ENCODE data around the gene HSFX1. TPM values are rescaled to one million over a fixed set of nuclear protein-coding genes. Genes with fewer than 3 reads are reported as not detected.

Gene HSFX1
- total RNA-seq, 1 donor from 2014 or later = 1.0 TPM

DNA sequence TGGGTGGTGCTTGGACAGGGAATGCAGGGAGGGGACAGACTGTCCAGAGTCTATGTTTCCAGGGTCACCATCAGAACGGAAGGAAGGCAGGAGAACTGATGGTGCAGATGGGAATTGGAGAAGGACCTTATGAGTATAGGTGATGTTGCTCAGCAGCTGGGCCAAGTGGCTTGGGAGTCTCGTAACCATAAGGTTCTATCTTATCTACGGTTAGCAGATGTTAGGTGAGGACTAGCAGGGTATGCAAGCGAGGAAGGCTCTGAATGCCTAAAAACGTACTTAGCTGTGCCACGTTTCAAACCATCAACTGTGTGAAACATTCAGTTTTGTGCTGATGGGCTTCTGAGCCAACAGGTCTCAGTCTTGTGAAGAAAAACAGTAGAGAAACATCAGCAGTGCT is 30.2 kb downstream of the HSFX1 start:
- intact Hi-C loops (cut with micrococcal nuclease) = no loop called here

DNA sequence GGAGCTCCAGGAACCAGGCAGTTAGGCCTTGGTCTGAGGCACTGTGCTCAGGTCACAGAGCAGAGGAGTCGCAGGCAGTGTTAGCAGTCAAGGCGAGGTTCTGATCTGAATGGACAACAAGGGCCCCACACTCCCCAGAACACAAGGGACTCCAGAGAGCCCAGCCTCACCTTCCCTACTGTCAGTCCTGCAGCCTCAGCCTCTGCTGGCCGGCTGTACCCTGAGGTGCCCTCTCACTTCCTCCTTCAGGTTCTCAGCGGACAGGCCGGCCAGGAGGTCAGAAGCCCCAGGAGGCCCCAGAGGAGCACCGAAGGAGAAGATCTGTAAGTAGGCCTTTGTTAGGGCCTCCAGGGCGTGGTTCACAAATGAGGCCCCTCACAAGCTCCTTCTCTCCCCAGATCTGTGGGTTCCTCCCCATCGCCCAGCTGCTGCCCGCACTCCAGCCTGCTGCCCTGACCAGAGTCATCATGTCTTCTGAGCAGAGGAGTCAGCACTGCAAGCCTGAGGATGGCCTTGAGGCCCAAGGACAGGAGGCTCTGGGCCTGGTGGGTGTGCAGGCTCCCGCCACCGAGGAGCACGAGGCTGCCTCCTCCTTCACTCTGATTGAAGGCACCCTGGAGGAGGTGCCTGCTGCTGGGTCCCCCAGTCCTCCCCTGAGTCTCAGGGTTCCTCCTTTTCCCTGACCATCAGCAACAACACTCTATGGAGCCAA is 34.0 kb downstream of the HSFX1 start:
- intact Hi-C loops (cut with micrococcal nuclease) = no loop called here

GRCh38 chrX:149818652-149819051 is 44.8 kb downstream of the HSFX1 start:
- intact Hi-C loops (cut with micrococcal nuclease) = no loop called here

- intact Hi-C loops (cut with micrococcal nuclease) = no loop called here
These were observed 45.5 kb downstream of the HSFX1 start for GRCh38 chrX:149819371-149819770.

DNA sequence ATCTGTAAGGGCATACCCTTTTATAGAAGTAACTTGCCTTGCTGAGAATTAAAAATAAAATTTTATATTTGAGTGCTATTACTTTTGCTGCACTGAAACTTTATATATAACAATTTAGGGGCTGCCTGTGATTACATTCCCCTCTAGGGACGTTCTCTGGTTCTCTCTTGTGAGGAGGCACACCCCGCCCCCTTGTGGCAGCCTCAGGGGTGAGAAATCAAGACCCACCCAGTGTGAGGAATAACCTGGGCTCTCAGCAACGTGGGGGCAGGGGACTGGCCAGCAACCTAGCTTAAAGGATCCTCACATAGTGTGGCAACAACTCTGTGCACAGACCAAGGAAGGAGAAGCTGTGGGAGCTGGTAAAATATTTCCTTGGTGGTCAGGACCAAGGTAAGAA is 51.6 kb downstream of the HSFX1 start:
- intact Hi-C loops (cut with micrococcal nuclease) = loop anchor here (1.0 to 2.0 kb wide), 2 partner anchors 195 to 313 kb away; partner anchors contain the start of gene TMEM185A

Other genes with a start within 250 kb of the HSFX1 start
- 43.2 and 44.6 TPM in 2 replicates for gene EOLA1, start 233.1 kb upstream of the HSFX1 start, total RNA-seq
- not detected in 2 replicates for gene HSFX3, start 224.1 kb upstream of the HSFX1 start, total RNA-seq
- gene MAGEA9B, start 186.6 kb upstream of the HSFX1 start, total RNA-seq = not detected in 2 replicates
- gene HSFX2, start 178.8 kb upstream of the HSFX1 start, total RNA-seq = 0.59 TPM in 1 of 2 replicates, not detected in the other
- 24.5 and 31.7 TPM in 2 replicates for gene TMEM185A, start 142.3 kb upstream of the HSFX1 start, total RNA-seq
- gene MAGEA11, start 62.0 kb upstream of the HSFX1 start, total RNA-seq = not detected in 2 replicates
- not detected in 2 replicates for gene MAGEA9, start 7.9 kb downstream of the HSFX1 start, total RNA-seq
- not detected in 2 replicates for gene MAGEA8, start 107.1 kb downstream of the HSFX1 start, total RNA-seq
- 0.22 TPM in 1 of 2 replicates, not detected in the other for gene HSFX4, start 155.5 kb downstream of the HSFX1 start, total RNA-seq
- 64.9 and 68.5 TPM in 2 replicates for gene EOLA2, start 164.4 kb downstream of the HSFX1 start, total RNA-seq

Measured in T-helper 1 cell treated with Interleukin-12 subunit alpha and Interleukin-12 subunit beta and Interleukin-4 antibody, amounts not matched to agents 30 ng/mL and 1 ng/mL, for 36 hours (primary cell).